Raji (cell line): ENCODE results near the gene CD226.

ENCODE experiments used
- POLR2A ChIP-seq: IDR thresholded peaks from 2 replicates; pipeline ENCODE4 v1.6.1; 2011; ENCODE audit warnings: low read depth, low read length, control low read depth; ENCODE audit not compliant: insufficient read depth

The CD226 gene

GRCh38 chr18:69895066-69896047, 52.3 kb downstream of the CD226 start:
- TF ChIP-seq POLR2A: no peak

GRCh38 chr18:69894467-69894866, 53.2 kb downstream of the CD226 start:
- no peak for TF ChIP-seq POLR2A

- TF ChIP-seq POLR2A: no peak
Measured at GRCh38 chr18:69890558-69890957, 57.1 kb downstream of the CD226 start.

GRCh38 chr18:69889009-69889408, 58.7 kb downstream of the CD226 start:
- no peak for TF ChIP-seq POLR2A

- no peak for TF ChIP-seq POLR2A
Measured at GRCh38 chr18:69887256-69887655, 60.4 kb downstream of the CD226 start.

- TF ChIP-seq POLR2A: no peak
Measured at GRCh38 chr18:69885841-69886531, 61.7 kb downstream of the CD226 start.

- TF ChIP-seq POLR2A: no peak
Measured at GRCh38 chr18:69885355-69885754, 62.3 kb downstream of the CD226 start.

- TF ChIP-seq POLR2A: no peak
Measured at GRCh38 chr18:69883781-69884180, 63.9 kb downstream of the CD226 start.

- TF ChIP-seq POLR2A: no peak
Measured at GRCh38 chr18:69882965-69883668, 64.6 kb downstream of the CD226 start.

GRCh38 chr18:69880083-69880482, 67.6 kb downstream of the CD226 start:
- no peak for TF ChIP-seq POLR2A

GRCh38 chr18:69878213-69878933, 69.3 kb downstream of the CD226 start:
- TF ChIP-seq POLR2A: no peak

- TF ChIP-seq POLR2A: no peak
Measured at GRCh38 chr18:69876490-69876889, 71.2 kb downstream of the CD226 start.

GRCh38 chr18:69874058-69874457, 73.6 kb downstream of the CD226 start:
- no peak for TF ChIP-seq POLR2A

GRCh38 chr18:69872661-69873060, 75.0 kb downstream of the CD226 start:
- TF ChIP-seq POLR2A: no peak

- TF ChIP-seq POLR2A: no peak
Measured at GRCh38 chr18:69871363-69871762, 76.3 kb downstream of the CD226 start.
